HepG2 (cell line): Measurements from ENCODE around the gene REPIN1. TPM values are rescaled to one million over a fixed set of nuclear protein-coding genes. Genes with fewer than 3 reads are reported as not detected.

ENCODE experiments used
- FOXA3 ChIP-seq: IDR thresholded peaks from 2 replicates; pipeline ENCODE4 v1.6.1; 2016; ENCODE audit warnings: missing genetic modification reagents, missing compliant biosample characterization
- FOXP1 ChIP-seq, 2 experiments: fragments of 450-650 bp in 1 of 2; IDR thresholded peaks; 2 replicates each; pipeline ENCODE4 v1.6.1; 2017 to 2018; ENCODE audit warnings: antibody characterized with exemption in 1 of 2
- HNF1B ChIP-seq: sonication (generic); formaldehyde crosslinking; IDR thresholded peaks from 2 replicates; pipeline ENCODE4 v1.5.1; 2020; ENCODE audit warnings: mild to moderate bottlenecking, moderate library complexity, missing genetic modification reagents
- PHF5A ChIP-seq: IDR thresholded peaks from one replicate; pipeline ENCODE4 v1.6.1; 2018; ENCODE audit warnings: low read depth, missing genetic modification reagents; ENCODE audit not compliant: unreplicated experiment
- RARG ChIP-seq: sonication (generic); formaldehyde crosslinking; IDR thresholded peaks from 2 replicates; pipeline ENCODE4 v1.4.0; 2020; ENCODE audit warnings: low read depth, mild to moderate bottlenecking, missing genetic modification reagents
- REXO4 ChIP-seq: sonication (generic); formaldehyde crosslinking; IDR thresholded peaks from 2 replicates; pipeline ENCODE4 v1.8.0; 2022; ENCODE audit warnings: missing genetic modification reagents, mild to moderate bottlenecking, borderline replicate concordance
- SNAI1 ChIP-seq: sonication (generic); formaldehyde crosslinking; IDR thresholded peaks from 2 replicates; pipeline ENCODE4 v1.5.0; 2020; ENCODE audit warnings: mild to moderate bottlenecking, missing genetic modification reagents, borderline replicate concordance
- SP140L ChIP-seq: sonication (generic); formaldehyde crosslinking; IDR thresholded peaks from 2 replicates; pipeline ENCODE4 v1.4.0; 2020; ENCODE audit warnings: missing genetic modification reagents, borderline replicate concordance
- TAF1 ChIP-seq: sonication (generic); formaldehyde crosslinking; IDR thresholded peaks from 2 replicates; pipeline ENCODE4 v1.4.0; 2020; ENCODE audit warnings: missing genetic modification reagents
- TRIM22 ChIP-seq: fragments of 450-650 bp; IDR thresholded peaks from 2 replicates; pipeline ENCODE4 v1.6.1; 2017
- ZBTB46 ChIP-seq: sonication (generic); formaldehyde crosslinking; IDR thresholded peaks from 2 replicates; pipeline ENCODE4 v1.4.0; 2020; ENCODE audit warnings: mild to moderate bottlenecking, missing genetic modification reagents, borderline replicate concordance
- ZC3H13 ChIP-seq: sonication (generic); formaldehyde crosslinking; IDR thresholded peaks from 2 replicates; pipeline ENCODE4 v1.8.1; 2023; ENCODE audit warnings: mild to moderate bottlenecking, missing genetic modification reagents, moderate library complexity
- ZFY ChIP-seq: sonication (generic); formaldehyde crosslinking; IDR thresholded peaks from 2 replicates; pipeline ENCODE4 v1.4.0; 2020; ENCODE audit warnings: missing genetic modification reagents
- ZNF17 ChIP-seq: sonication (generic); formaldehyde crosslinking; IDR thresholded peaks from 2 replicates; pipeline ENCODE4 v1.5.0; 2020; ENCODE audit warnings: mild to moderate bottlenecking, missing genetic modification reagents
- ZNF276 ChIP-seq: sonication (generic); formaldehyde crosslinking; IDR thresholded peaks from 2 replicates; pipeline ENCODE4 v1.4.0; 2020; ENCODE audit warnings: mild to moderate bottlenecking, low read depth, missing genetic modification reagents
- ZNF746 ChIP-seq: sonication (generic); formaldehyde crosslinking; IDR thresholded peaks from 2 replicates; pipeline ENCODE4 v1.8.0; 2022; ENCODE audit warnings: mild to moderate bottlenecking, missing genetic modification reagents
- ZNF788 ChIP-seq: sonication (generic); formaldehyde crosslinking; IDR thresholded peaks from 2 replicates; pipeline ENCODE4 v1.5.0; 2020; ENCODE audit warnings: mild to moderate bottlenecking, missing genetic modification reagents, borderline replicate concordance
- polyA plus RNA-seq, 8 experiments: library from polyadenylated mRNA; depleted of rRNA in 3 of 8; stranded (reverse) in 7 of 8; unstranded in 1 of 8; fragments of >200 nt; fragmentation: Illumina TruSeq in 4 of 8; extraction: Trizol in 4 of 8; gene quantifications; 2 replicates each; pipeline versions ENCODE4 v1.2.1 to v1.2.3, GENCODE V29; 2011 to 2016; ENCODE audit warnings: low read depth in 4 of 8, missing spikeins in 1 of 8, mixed read lengths in 1 of 8; ENCODE audit not compliant: insufficient read depth in 1 of 8
- total RNA-seq, 5 experiments: library from RNA; depleted of rRNA; stranded (reverse); fragments of >200 nt; fragmentation: Illumina TruSeq; extraction: Trizol; gene quantifications; 2 replicates each; pipeline ENCODE4 v1.2.3, GENCODE V29; 2016; ENCODE audit warnings: low read depth in 1 of 5
- TF ChIP-seq, protein P1 (sequence below): sonication (generic); formaldehyde crosslinking; IDR thresholded peaks from 2 replicates; pipeline ENCODE4 v1.4.0; 2020; ENCODE audit warnings: missing genetic modification reagents, mild to moderate bottlenecking, borderline replicate concordance

The REPIN1 gene
- total and polyA plus RNA-seq, 2 of the 13 experiments (the other 11 are each of a cell fraction or from before 2014, with no cell fraction given), result 69.9 to 108 TPM

DNA sequence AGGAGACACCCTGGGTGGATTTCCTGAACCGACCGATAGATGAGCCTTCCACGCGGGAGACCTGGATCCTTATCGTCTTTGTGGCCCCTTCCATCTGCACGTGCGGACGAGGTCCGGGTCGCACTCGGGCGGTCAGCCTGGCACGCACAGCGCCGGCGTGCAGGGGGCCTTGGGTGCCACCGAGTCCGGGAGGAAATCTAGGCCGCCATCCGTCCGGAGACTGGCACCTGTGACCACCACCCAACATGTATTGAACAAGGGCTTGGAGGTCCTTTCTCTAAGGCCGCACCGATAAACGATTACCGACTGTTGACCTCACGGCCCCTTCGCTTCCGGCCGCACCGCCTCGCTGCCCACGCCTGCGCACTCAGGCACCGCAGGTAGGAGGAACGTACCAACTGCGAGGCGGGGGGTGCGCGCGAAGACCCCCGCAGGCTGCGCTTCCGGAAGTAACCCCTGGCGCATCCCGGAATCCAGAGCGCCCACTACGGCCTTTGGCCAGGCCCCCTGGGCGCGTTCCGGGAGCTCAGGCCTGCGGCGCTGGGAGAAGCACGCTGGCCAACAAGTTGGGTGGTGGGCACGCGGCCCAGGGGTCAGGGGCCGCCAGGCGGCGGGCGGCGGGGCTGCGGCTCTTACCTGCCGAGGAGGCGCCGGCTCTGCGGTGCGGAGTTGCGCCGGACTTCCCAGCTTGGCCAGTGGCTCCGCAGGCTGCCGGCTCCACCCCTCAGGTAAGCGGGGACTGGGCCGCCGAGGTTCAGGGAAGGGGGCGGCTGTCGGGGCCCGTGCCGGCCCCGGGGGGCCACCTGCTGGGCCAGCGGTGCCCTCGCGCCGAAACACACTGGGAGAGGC, 45.6 kb upstream of the REPIN1 start, which contains the start of the genes ACTR3C and LRRC61 (continued):
- TF ChIP-seq SNAI1, result peak; percentile 97
- TF ChIP-seq TAF1 (CRISPR knock-in tag), result peak; percentile 89
- TF ChIP-seq ZBTB46, result no peak
- TF ChIP-seq REXO4 (CRISPR knock-in tag), result peak; percentile 86; the same call in 1 of the 2 replicates
- TF ChIP-seq PHF5A, result no peak
- TF ChIP-seq, protein P1, sequence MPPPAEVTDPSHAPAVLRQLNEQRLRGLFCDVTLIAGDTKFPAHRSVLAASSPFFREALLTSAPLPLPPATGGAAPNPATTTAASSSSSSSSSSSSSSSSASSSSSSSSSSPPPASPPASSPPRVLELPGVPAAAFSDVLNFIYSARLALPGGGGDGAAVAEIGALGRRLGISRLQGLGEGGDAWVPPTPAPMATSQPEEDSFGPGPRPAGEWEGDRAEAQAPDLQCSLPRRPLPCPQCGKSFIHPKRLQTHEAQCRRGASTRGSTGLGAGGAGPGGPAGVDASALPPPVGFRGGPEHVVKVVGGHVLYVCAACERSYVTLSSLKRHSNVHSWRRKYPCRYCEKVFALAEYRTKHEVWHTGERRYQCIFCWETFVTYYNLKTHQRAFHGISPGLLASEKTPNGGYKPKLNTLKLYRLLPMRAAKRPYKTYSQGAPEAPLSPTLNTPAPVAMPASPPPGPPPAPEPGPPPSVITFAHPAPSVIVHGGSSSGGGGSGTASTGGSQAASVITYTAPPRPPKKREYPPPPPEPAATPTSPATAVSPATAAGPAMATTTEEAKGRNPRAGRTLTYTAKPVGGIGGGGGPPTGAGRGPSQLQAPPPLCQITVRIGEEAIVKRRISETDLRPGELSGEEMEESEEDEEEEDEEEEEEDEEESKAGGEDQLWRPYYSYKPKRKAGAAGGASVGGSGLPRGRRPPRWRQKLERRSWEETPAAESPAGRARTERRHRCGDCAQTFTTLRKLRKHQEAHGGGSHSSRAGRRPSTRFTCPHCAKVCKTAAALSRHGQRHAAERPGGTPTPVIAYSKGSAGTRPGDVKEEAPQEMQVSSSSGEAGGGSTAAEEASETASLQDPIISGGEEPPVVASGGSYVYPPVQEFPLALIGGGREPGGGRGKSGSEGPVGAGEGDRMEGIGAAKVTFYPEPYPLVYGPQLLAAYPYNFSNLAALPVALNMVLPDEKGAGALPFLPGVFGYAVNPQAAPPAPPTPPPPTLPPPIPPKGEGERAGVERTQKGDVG, result peak; percentile 87; the same call in 1 of the 2 replicates
- peak; percentile 82 for TF ChIP-seq HNF1B (CRISPR knock-in tag)
- no peak; the same call in 1 of the 2 replicates for TF ChIP-seq ZNF276 (CRISPR knock-in tag)
- peak; percentile 75 for TF ChIP-seq ZC3H13 (CRISPR knock-in tag)
- TF ChIP-seq SP140L (CRISPR knock-in tag), result no peak
- TF ChIP-seq ZNF746 (CRISPR knock-in tag), result no peak
- peak; percentile 81; the same call in 1 of the 2 replicates for TF ChIP-seq ZNF788
- peak; percentile 97 for TF ChIP-seq ZFY
- peak; percentile 88; the same call in 1 of the 2 replicates for TF ChIP-seq RARG
- TF ChIP-seq FOXA3 (CRISPR knock-in tag), result peak; percentile 68; the same call in 1 of the 2 replicates
- TF ChIP-seq FOXP1 (IDR thresholded peaks at IDR 0.05), result no peak
- TF ChIP-seq FOXP1 (CRISPR knock-in tag; IDR thresholded peaks at IDR 0.05), result no peak
- TF ChIP-seq TRIM22, result no peak
- 0 out of 2 replicates have a peak, but pooled peaks have one; percentile 88 for TF ChIP-seq ZNF17
